Thyroid gland (tissue), 4 donors: Measurements from ENCODE around the gene OR10J1. TPM values are rescaled to one million over a fixed set of nuclear protein-coding genes. Genes with fewer than 3 reads are reported as not detected.

ENCODE experiments used
- DNase-seq, 2 donors: peaks; one replicate each; pipeline ENCODE4 v3.0.0-alpha.2; 2019
- H3K27ac ChIP-seq, 3 donors: fragments of 200-600 bp; sonication (generic); 1 replicate in 2 of 3; 2 replicates in 1 of 3; pipeline ENCODE4 v1.5.1; 2016 to 2019; ENCODE audit warnings: mild to moderate bottlenecking in 1 of 3, moderate library complexity in 1 of 3
- H3K27me3 ChIP-seq: fragments of 200-600 bp; sonication (generic); one replicate; pipeline ENCODE4 v1.5.1; 2019
- H3K36me3 ChIP-seq, 2 donors: fragments of 200-600 bp; sonication (generic); one replicate each; pipeline ENCODE4 v1.5.1; 2016 to 2019
- H3K4me1 ChIP-seq, 2 donors: fragments of 200-600 bp; sonication (generic); one replicate each; pipeline ENCODE4 v1.5.1; 2017 to 2019
- H3K4me3 ChIP-seq, 3 donors: fragments of 200-600 bp; sonication (generic); replicated peaks in 1 of 3; 1 replicate in 2 of 3; 2 replicates in 1 of 3; pipeline ENCODE4 v1.5.1; 2016; ENCODE audit warnings: mild to moderate bottlenecking in 1 of 3
- H3K9me3 ChIP-seq: fragments of 200-600 bp; sonication (generic); one replicate; pipeline ENCODE4 v1.5.1; 2017
- CTCF ChIP-seq, 6 experiments: fragments of 200-600 bp in 3 of 6; fragments of 450-650 bp in 3 of 6; sonication (generic) in 3 of 6; IDR thresholded peaks; one replicate each; pipeline ENCODE4 v1.5.1; 2016 to 2019; ENCODE audit warnings: antibody characterized with exemption in 6 of 6, mild to moderate bottlenecking in 2 of 6, inconsistent platforms in 1 of 6, moderate library complexity in 1 of 6
- POLR2A ChIP-seq, 2 donors: fragments of 450-650 bp; IDR thresholded peaks; one replicate each; pipeline ENCODE4 v1.6.1; 2017; ENCODE audit warnings: antibody characterized with exemption in 2 of 2, mild to moderate bottlenecking in 2 of 2, moderate library complexity in 1 of 2
- WGBS, 2 donors: methylation state at CpG; one replicate each; pipeline ENCODE4 v1.1.5; 2017; 5-methylcytosine and 5-hydroxymethylcytosine counted together
- intact Hi-C: fragments of 100-400 bp; cut with DNase I; formaldehyde crosslinking; loops from one replicate; pipeline ENCODE4 v1.15.1; 2023
- total RNA-seq, 4 donors: library from RNA; depleted of rRNA; stranded (reverse); fragments of >200 nt; gene quantifications; one replicate each; pipeline ENCODE4 v1.2.3, GENCODE V29; 2016

The OR10J1 gene
- total RNA-seq, 4 donors from 2014 or later: not detected

GRCh38 chr1:159459551-159459950 lies 20.0 kb downstream of the OR10J1 start:
- TF ChIP-seq CTCF (IDR thresholded peaks at IDR 0.05): no peak
- TF ChIP-seq POLR2A (IDR thresholded peaks at IDR 0.05): no peak
- no peak for DNase-seq
- intact Hi-C loops: no loop called here
- Histone ChIP-seq H3K27me3 (no peaks in the 10 kb centered on the region), H3K9me3 (no peaks in the 10 kb centered on the region), H3K4me1 (no peaks in the 10 kb centered on the region), H3K36me3 (no peaks in the 10 kb centered on the region), H3K4me3 (no peak overlapping the region), H3K27ac (no peak overlapping the region)
- WGBS, 2 donors: 75% methylated on average over 2 of the region's 2 CpGs

- no peaks in the 10 kb centered on the region for H3K36me3 ChIP-seq
- no peaks in the 10 kb centered on the region for H3K27me3 ChIP-seq
- intact Hi-C loops: no loop called here
- TF ChIP-seq CTCF (IDR thresholded peaks at IDR 0.05) (no peak), POLR2A (IDR thresholded peaks at IDR 0.05) (no peak)
- DNase-seq: no peak
- H3K4me1 ChIP-seq: no peaks in the 10 kb centered on the region
- H3K9me3 ChIP-seq: no peaks in the 10 kb centered on the region
- WGBS, 2 donors: 83 to 86% methylated on average over 3 of the region's 3 CpGs
- H3K27ac ChIP-seq: no peak overlapping the region
- H3K4me3 ChIP-seq: no peak overlapping the region
Observed at GRCh38 chr1:159465191-159465603, 25.7 kb downstream of the OR10J1 start.

- WGBS, 2 donors: 90% methylated on average over 2 of the region's 2 CpGs
- intact Hi-C loops: no loop called here
- no peak for TF ChIP-seq CTCF (IDR thresholded peaks at IDR 0.05)
- TF ChIP-seq POLR2A (IDR thresholded peaks at IDR 0.05): no peak
Observed at GRCh38 chr1:159468321-159468720, 28.8 kb downstream of the OR10J1 start.

GRCh38 chr1:159469921-159470533 lies 30.5 kb downstream of the OR10J1 start:
- no peak for DNase-seq
- Histone ChIP-seq H3K9me3 (no peaks in the 10 kb centered on the region), H3K4me1 (no peaks in the 10 kb centered on the region), H3K36me3 (no peaks in the 10 kb centered on the region), H3K27ac (no peak overlapping the region), H3K4me3 (no peak overlapping the region), H3K27me3 (no peaks in the 10 kb centered on the region)
- intact Hi-C loops: no loop called here
- 63 to 75% methylated on average over 4 of the region's 4 CpGs for WGBS, 2 donors
- TF ChIP-seq CTCF (IDR thresholded peaks at IDR 0.05) (no peak), POLR2A (IDR thresholded peaks at IDR 0.05) (no peak)

More at GRCh38 chr1:159468321-159468720, 28.8 kb downstream of the OR10J1 start:
- H3K27me3 ChIP-seq: no peaks in the 10 kb centered on the region
- no peaks in the 10 kb centered on the region for H3K9me3 ChIP-seq
- no peak for DNase-seq
- H3K4me3 ChIP-seq: no peak overlapping the region
- no peaks in the 10 kb centered on the region for H3K36me3 ChIP-seq
- H3K27ac ChIP-seq: no peak overlapping the region
- no peaks in the 10 kb centered on the region for H3K4me1 ChIP-seq

GRCh38 chr1:159473335-159473734 lies 33.8 kb downstream of the OR10J1 start:
- Histone ChIP-seq H3K27ac (no peak overlapping the region), H3K9me3 (no peaks in the 10 kb centered on the region), H3K4me3 (no peak overlapping the region), H3K4me1 (no peaks in the 10 kb centered on the region), H3K27me3 (no peaks in the 10 kb centered on the region), H3K36me3 (no peaks in the 10 kb centered on the region)
- WGBS, 2 donors: 70 to 73% methylated on average over 1 of the region's 1 CpG
- intact Hi-C loops: no loop called here
- TF ChIP-seq CTCF (IDR thresholded peaks at IDR 0.05) (no peak), POLR2A (IDR thresholded peaks at IDR 0.05) (no peak)
- no peak for DNase-seq
